HFFc6 (cell line): Measurements from ENCODE around the gene CAB39. TPM values are rescaled to one million over a fixed set of nuclear protein-coding genes. Genes with fewer than 3 reads are reported as not detected.
A peak's percentile ranks its signal among the peaks of the same experiment; 100 is the strongest.

Experiments used
- DNase-seq: peaks from one replicate; pipeline ENCODE4 v3.0.0-alpha.2; 2018
- H3K27ac Mint-ChIP-seq: 2 replicates; pipeline ENCODE4 v1.8.0; 2020; ENCODE audit warnings: mild to moderate bottlenecking, mixed read lengths
- H3K27me3 Mint-ChIP-seq: 2 replicates; pipeline ENCODE4 v1.8.0; 2021; ENCODE audit warnings: mild to moderate bottlenecking, moderate library complexity, mixed read lengths; ENCODE audit not compliant: insufficient read depth
- H3K36me3 Mint-ChIP-seq: 2 replicates; pipeline ENCODE4 v1.8.0; 2021; ENCODE audit warnings: low read depth, mixed read lengths
- H3K4me1 Mint-ChIP-seq: 2 replicates; pipeline ENCODE4 v1.8.0; 2020; ENCODE audit warnings: low read depth, mixed read lengths
- H3K4me3 Mint-ChIP-seq: 2 replicates; pipeline ENCODE4 v1.8.0; 2020; ENCODE audit warnings: mild to moderate bottlenecking, moderate library complexity, mixed read lengths
- H3K9me3 Mint-ChIP-seq: 2 replicates; pipeline ENCODE4 v1.8.0; 2020; ENCODE audit warnings: mild to moderate bottlenecking, mixed read lengths
- CTCF ChIP-seq: fragments of 200-600 bp; sonication (generic); IDR thresholded peaks from 2 replicates; pipeline ENCODE4 v1.5.0; 2021; ENCODE audit warnings: antibody characterized with exemption, mild to moderate bottlenecking
- total RNA-seq, 6 experiments: library from RNA; stranded (reverse); fragmentation: NEBNext Ultra II Directional; extraction: Animal tissue kit (Norgen Biotek cat#: 25700); gene quantifications; 2 replicates in 1 of 6; 3 replicates in 5 of 6; pipeline ENCODE4 v1.2.3, GENCODE V29; 2021

Gene CAB39
- total RNA-seq, 6 experiments from 2014 or later: 50.5 to 60.5 (median 55.4) TPM

- H3K36me3 Mint-ChIP-seq: peaks cover 3% of the 10 kb centered on the region
- H3K4me1 Mint-ChIP-seq: peaks cover 44% of the 10 kb centered on the region
- no peaks in the 10 kb centered on the region; the same call in none of the 2 replicates for H3K27me3 Mint-ChIP-seq
- peaks cover 15% of the 10 kb centered on the region for H3K9me3 Mint-ChIP-seq
- no peak for TF ChIP-seq CTCF
- no peak for DNase-seq
- no peak overlapping the region for H3K27ac Mint-ChIP-seq
- no peak overlapping the region for H3K4me3 Mint-ChIP-seq
Measured at GRCh38 chr2:230672836-230673235, 39.8 kb upstream of the CAB39 start.

- Mint-ChIP-seq H3K9me3 (peaks cover 20% of the 10 kb centered on the region), H3K4me1 (peaks cover 32% of the 10 kb centered on the region), H3K36me3 (peaks cover 14% of the 10 kb centered on the region), H3K4me3 (no peak overlapping the region), H3K27me3 (peaks cover 7% of the 10 kb centered on the region), H3K27ac (no peak overlapping the region)
- no peak for TF ChIP-seq CTCF
- DNase-seq: no peak
Measured at GRCh38 chr2:230674401-230674800, 38.2 kb upstream of the CAB39 start.

GRCh38 chr2:230674966-230675672 is 37.5 kb upstream of the CAB39 start:
- no peak overlapping the region for H3K4me3 Mint-ChIP-seq
- H3K36me3 Mint-ChIP-seq: peaks cover 14% of the 10 kb centered on the region
- peaks cover 28% of the 10 kb centered on the region for H3K4me1 Mint-ChIP-seq
- H3K9me3 Mint-ChIP-seq: peaks cover 20% of the 10 kb centered on the region
- H3K27me3 Mint-ChIP-seq: peaks cover 7% of the 10 kb centered on the region
- no peak for DNase-seq
- H3K27ac Mint-ChIP-seq: no peak overlapping the region
- no peak for TF ChIP-seq CTCF

- peaks cover 14% of the 10 kb centered on the region for H3K9me3 Mint-ChIP-seq
- no peak overlapping the region for H3K4me3 Mint-ChIP-seq
- no peak overlapping the region for H3K27ac Mint-ChIP-seq
- H3K4me1 Mint-ChIP-seq: peaks cover 33% of the 10 kb centered on the region
- peaks cover 7% of the 10 kb centered on the region for H3K27me3 Mint-ChIP-seq
- no peak for DNase-seq
- H3K36me3 Mint-ChIP-seq: peaks cover 14% of the 10 kb centered on the region
- TF ChIP-seq CTCF: no peak
Measured at GRCh38 chr2:230676546-230676945, 36.1 kb upstream of the CAB39 start.

GRCh38 chr2:230677201-230677946 is 35.3 kb upstream of the CAB39 start:
- peaks cover 14% of the 10 kb centered on the region for H3K36me3 Mint-ChIP-seq
- peak; percentile 72 for DNase-seq
- no peak overlapping the region for H3K4me3 Mint-ChIP-seq
- H3K27me3 Mint-ChIP-seq: peaks cover 7% of the 10 kb centered on the region
- peak overlapping the region; percentile 56 for H3K27ac Mint-ChIP-seq
- peaks cover 36% of the 10 kb centered on the region for H3K4me1 Mint-ChIP-seq
- H3K9me3 Mint-ChIP-seq: peaks cover 14% of the 10 kb centered on the region
- TF ChIP-seq CTCF: no peak
